A549 treated with Hydrocortisone at 1 μM for 4 hours (cell line): ENCODE data around the gene YAF2. TPM values are rescaled to one million over a fixed set of nuclear protein-coding genes. Genes with fewer than 3 reads are reported as not detected.

Experiments used
- total RNA-seq: library from RNA; stranded (reverse); fragments of 200-300 nt; extraction: Qiagen RNA extraction; gene quantifications from 5 replicates; pipeline ENCODE4 v1.2.3, GENCODE V29; 2022

YAF2 gene, protein sequence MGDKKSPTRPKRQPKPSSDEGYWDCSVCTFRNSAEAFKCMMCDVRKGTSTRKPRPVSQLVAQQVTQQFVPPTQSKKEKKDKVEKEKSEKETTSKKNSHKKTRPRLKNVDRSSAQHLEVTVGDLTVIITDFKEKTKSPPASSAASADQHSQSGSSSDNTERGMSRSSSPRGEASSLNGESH
- total RNA-seq, result 17.8 to 27.2 TPM (median 24.4 TPM) in 5 replicates

DNA sequence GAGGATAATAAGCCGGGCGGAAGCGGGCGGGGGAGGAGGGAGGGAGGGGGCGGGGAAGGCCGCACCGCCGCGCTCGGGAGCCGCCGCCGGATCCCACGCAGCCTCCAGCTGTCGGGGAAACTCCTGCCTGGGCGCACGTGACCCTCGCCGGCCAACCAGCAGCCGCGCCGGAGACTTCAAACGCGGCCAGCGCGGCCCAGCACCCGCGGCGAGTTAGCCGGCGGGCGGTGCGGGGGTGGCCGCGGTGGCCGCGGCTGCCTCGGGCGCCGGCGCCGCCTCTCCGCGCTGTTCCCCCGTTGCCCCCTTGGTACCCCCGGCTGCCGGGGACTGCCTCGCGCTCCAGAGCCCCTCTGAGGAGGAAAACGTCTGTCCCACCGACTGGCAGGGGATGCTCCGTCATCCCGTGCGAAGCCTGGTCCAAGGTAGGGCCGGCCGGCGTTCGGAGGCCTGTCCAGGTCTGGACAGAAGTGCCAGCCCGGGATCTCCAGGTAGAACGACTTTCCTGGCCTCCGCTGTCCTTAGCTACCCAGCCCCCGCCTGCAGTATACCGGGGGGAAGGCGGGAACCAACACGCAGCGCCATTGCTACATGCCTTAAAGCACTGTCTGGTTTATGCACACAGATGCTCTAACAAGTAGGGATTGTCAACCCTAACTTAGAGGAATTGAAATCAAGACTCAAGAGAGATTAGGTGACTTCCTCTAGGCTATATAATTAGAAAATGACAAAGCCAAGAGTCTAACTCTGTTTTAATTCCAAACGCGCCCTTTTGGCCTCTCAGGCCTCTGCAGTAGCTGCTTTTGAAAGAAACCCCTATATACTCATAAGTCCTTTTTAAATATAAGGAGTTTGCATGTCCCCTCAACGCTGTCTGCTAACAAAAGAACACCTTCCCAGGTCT is at the start of gene YAF2:
Gene YAF2 (minus strand): TSS at position 9 of the 901 bp plus-strand sequence. CDS start 68 bp downstream, outside the sequence.

DNA sequence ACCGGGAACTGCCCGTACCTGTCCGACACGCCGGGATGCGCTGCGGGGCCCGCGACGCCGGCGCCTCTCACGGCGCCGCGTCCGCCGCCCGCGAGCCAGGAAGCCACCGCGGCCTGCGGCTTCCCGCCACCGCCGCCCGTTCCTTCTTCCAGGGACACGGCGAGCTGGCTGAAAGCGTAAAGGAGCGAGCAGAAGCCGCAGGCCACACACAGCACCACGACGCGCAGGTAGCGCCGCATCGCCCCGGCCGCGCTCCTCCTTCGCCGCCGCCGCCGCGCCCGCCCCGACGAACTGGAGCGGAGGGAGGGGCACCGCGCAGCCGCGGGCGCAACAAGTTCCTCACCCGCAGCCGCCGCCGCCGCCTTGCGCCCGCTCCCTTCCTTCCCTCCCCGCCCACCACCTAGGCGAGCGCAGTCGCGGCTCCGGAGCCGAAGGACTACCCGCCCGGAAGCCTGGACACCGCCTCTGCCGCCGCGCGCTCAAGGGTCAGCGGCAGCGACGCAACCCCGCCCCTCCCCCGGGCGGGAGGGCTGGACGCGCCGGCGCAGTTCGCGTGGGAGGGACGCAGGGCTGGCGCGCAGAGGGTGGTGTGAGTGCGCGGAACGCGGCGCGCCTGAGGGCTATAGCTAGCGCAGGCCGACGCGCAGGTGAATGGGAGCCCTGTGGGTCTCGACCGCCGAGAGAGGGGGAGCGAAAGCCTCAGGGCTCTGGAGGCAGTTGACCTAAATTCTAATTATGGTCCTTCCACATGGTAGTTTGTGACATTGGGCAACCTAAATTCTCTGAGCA is 93.4 kb downstream of the YAF2 start, which contains the start of gene GXYLT1:
Gene GXYLT1 (minus strand): TSS at position 467 of the 789 bp plus-strand sequence. CDS start 228 bp downstream, at position 239.

Other genes with a start within 250 kb of the YAF2 start
- 11.7 to 15.8 TPM (median 14.1 TPM) in 5 replicates for gene GXYLT1, start 93.4 kb downstream of the YAF2 start, total RNA-seq
- gene ZCRB1, start 87.8 kb upstream of the YAF2 start, total RNA-seq, result 60.0 to 64.7 TPM (median 60.3 TPM) in 5 replicates
- 48.2 to 75.9 TPM (median 56.9 TPM) in 5 replicates for gene PPHLN1, start 87.9 kb upstream of the YAF2 start, total RNA-seq